ENCODE measurements around the gene TYW1. TPM values are rescaled to one million over a fixed set of nuclear protein-coding genes. Genes with fewer than 3 reads are reported as not detected.

TYW1 gene
- total and polyA plus RNA-seq, 2 of the 4 experiments (the other 2 are of a cell fraction) = 10.7 to 23.7 TPM

- CTCF ChIA-PET = no interaction called here
- Histone ChIP-seq H2BK120ac (ENCODE audit: low read depth, low read length) (no peak overlapping the region), H4K8ac (ENCODE audit: low read depth in 2 of 2, low read length in 2 of 2) (no peak overlapping the region), H3K36me3 (ENCODE audit: control insufficient read depth, insufficient read depth, low read length) (peaks cover 30% of the 10 kb centered on the region), H3K27ac (ENCODE audit: insufficient read depth, low read length) (no peak overlapping the region), H2BK5ac (ENCODE audit: low read depth, low read length, poor library complexity, severe bottlenecking) (no peak overlapping the region), H3K4me1 (ENCODE audit: control insufficient read depth, insufficient read depth, low read length) (no peaks in the 10 kb centered on the region), H3K14ac (replicated peaks; ENCODE audit: low read depth, low read length) (no peak overlapping the region), H3K4me3 (ENCODE audit: insufficient read depth, low read depth, low read length) (no peak overlapping the region), H2AK9ac (replicated peaks; ENCODE audit: low read depth, low read length, poor library complexity) (no peak overlapping the region), H3K27me3 (ENCODE audit: control insufficient read depth, insufficient read depth, low read length) (no peaks in the 10 kb centered on the region), H3K4ac (ENCODE audit: low read depth, low read length) (no peak overlapping the region), H2BK20ac (ENCODE audit: low read depth, low read length) (no peak overlapping the region), H4K20me1 (ENCODE audit: insufficient read depth, low read length) (no peaks in the 10 kb centered on the region), H2BK15ac (ENCODE audit: low read depth, low read length) (no peak overlapping the region), H3K56ac (ENCODE audit: extremely low read depth, insufficient read depth, low read length) (no peak overlapping the region), H3K23ac (ENCODE audit: low read depth, low read length) (no peak overlapping the region), H3K4me2 (ENCODE audit: low read depth, low read length) (no peak overlapping the region), H3K9me3 (ENCODE audit: control insufficient read depth, insufficient read depth, low read length) (no peaks in the 10 kb centered on the region), H3K9me1 (ENCODE audit: insufficient read depth, low read length) (peaks cover 3% of the 10 kb centered on the region; the same call in 1 of the 2 replicates), H3K18ac (ENCODE audit: low read depth, low read length) (no peak overlapping the region), H2AK5ac (ENCODE audit: low read depth, low read length) (no peak overlapping the region), H3K9ac (ENCODE audit: low read depth, low read length) (no peak overlapping the region), H2AFZ (replicated peaks; ENCODE audit: low read length, poor library complexity) (no peak overlapping the region), H4K5ac (ENCODE audit: low read depth, low read length) (no peak overlapping the region), H3K79me1 (ENCODE audit: low read depth in 1 of 2, low read length in 2 of 2) (peaks cover 0 to 14% of the 10 kb centered on the region in 2 experiments; a peak in 3 of 4 replicates), H4K91ac (ENCODE audit: insufficient read depth, low read depth, low read length) (no peak overlapping the region)
- in situ Hi-C loops (cut with MboI; ENCODE audit: low sequenced_read_pairs) = no loop called here
- DNase-seq (no peak), ATAC-seq (ENCODE audit: low read depth) (no peak)
- no peak for TF ChIP-seq CEBPB (IDR thresholded peaks at IDR 0.05; ENCODE audit: low read depth, low read length)
- no peak for TF ChIP-seq MXI1 (IDR thresholded peaks at IDR 0.05; ENCODE audit: borderline replicate concordance, low read depth, low read length)
- TF ChIP-seq RAD21 (IDR thresholded peaks at IDR 0.05; ENCODE audit: low read length) = no peak
- TF ChIP-seq, protein P1, sequence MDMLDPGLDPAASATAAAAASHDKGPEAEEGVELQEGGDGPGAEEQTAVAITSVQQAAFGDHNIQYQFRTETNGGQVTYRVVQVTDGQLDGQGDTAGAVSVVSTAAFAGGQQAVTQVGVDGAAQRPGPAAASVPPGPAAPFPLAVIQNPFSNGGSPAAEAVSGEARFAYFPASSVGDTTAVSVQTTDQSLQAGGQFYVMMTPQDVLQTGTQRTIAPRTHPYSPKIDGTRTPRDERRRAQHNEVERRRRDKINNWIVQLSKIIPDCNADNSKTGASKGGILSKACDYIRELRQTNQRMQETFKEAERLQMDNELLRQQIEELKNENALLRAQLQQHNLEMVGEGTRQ (IDR thresholded peaks at IDR 0.05; ENCODE audit: low read depth, low read length) = no peak
- no peak for TF ChIP-seq POLR2A (IDR thresholded peaks at IDR 0.05; ENCODE audit: low read depth, low read length)
- no peak for TF ChIP-seq ELK1 (IDR thresholded peaks at IDR 0.05; ENCODE audit: borderline replicate concordance, low read depth, low read length)
- TF ChIP-seq CHD1 (IDR thresholded peaks at IDR 0.05; ENCODE audit: low read depth, low read length) = no peak
- TF ChIP-seq MAZ (IDR thresholded peaks at IDR 0.05; ENCODE audit: borderline replicate concordance, low read depth, low read length) = no peak
- dilution Hi-C loops (cut with HindIII; ENCODE audit: low sequenced_read_pairs, unreplicated experiment) = no loop called here
- BruUV-seq (replicated peaks) = no TSS peak
- POLR2A ChIA-PET (ENCODE audit: unreplicated experiment) = no interaction called here
- intact Hi-C loops (cut with micrococcal nuclease) = no loop called here
- 90% methylated on average over 2 of the region's 5 CpGs; no CpG with 5 or more reads in 1 of the 2 experiments for WGBS, 2 experiments (ENCODE audit: extremely low coverage in 2 of 2, insufficient read length in 1 of 2)
These were observed 35.5 kb upstream of the TYW1 start for GRCh38 chr7:66961096-66961495.
